HG03060 (cell line): ENCODE data around the gene TCF23.
"Not testable (repeated sequence)": the region's sequence is repeated elsewhere in the genome, so short reads cannot be mapped to it uniquely, and the experiment has no call there.

Source experiments
- ATAC-seq: cut with Tn5 transposase; IDR thresholded peaks from one replicate; pipeline ENCODE4 v1.9.1; 2021; ENCODE audit warnings: low read depth, moderate number of reproducible peaks; ENCODE audit not compliant: unreplicated experiment

The TCF23 gene

GRCh38 chr2:27148801-27149439 lies at the start of gene TCF23:
TSS of gene TCF23 (plus strand) at chr2:27149004. CDS start at chr2:27149134, 130 bp downstream.
- ATAC-seq = no peak

- no peak for ATAC-seq
Observed at GRCh38 chr2:27099334-27099955, 49.4 kb upstream of the TCF23 start.

GRCh38 chr2:27100036-27100435 lies 48.8 kb upstream of the TCF23 start:
- ATAC-seq = no peak

- no peak for ATAC-seq
Observed at GRCh38 chr2:27102329-27102728, 46.5 kb upstream of the TCF23 start.

GRCh38 chr2:27105981-27106380 lies 42.8 kb upstream of the TCF23 start:
- no peak for ATAC-seq

GRCh38 chr2:27108221-27108620 lies 40.6 kb upstream of the TCF23 start:
- ATAC-seq = no peak

- no peak for ATAC-seq
Observed at GRCh38 chr2:27109083-27109482, 39.7 kb upstream of the TCF23 start.

- not testable (repeated sequence) for ATAC-seq
Observed at GRCh38 chr2:27110603-27111352, 38.0 kb upstream of the TCF23 start.

- ATAC-seq = not testable (repeated sequence)
Observed at GRCh38 chr2:27111392-27112078, 37.3 kb upstream of the TCF23 start.

- ATAC-seq = no peak
Observed at GRCh38 chr2:27115519-27115918, 33.3 kb upstream of the TCF23 start.

GRCh38 chr2:27117995-27118524 lies 30.7 kb upstream of the TCF23 start:
- ATAC-seq = no peak

GRCh38 chr2:27118525-27119329 lies 30.1 kb upstream of the TCF23 start, which contains the start of gene CGREF1:
TSS of gene CGREF1 (minus strand) at chr2:27119128. CDS start at chr2:27104366, 14,762 bp downstream.
- ATAC-seq = no peak

- ATAC-seq = not testable (repeated sequence)
Observed at GRCh38 chr2:27119330-27119670, 29.5 kb upstream of the TCF23 start.

- no peak for ATAC-seq
Observed at GRCh38 chr2:27121906-27122305, 26.9 kb upstream of the TCF23 start.

- ATAC-seq = no peak
Observed at GRCh38 chr2:27122791-27123190, 26.0 kb upstream of the TCF23 start.

- no peak for ATAC-seq
Observed at GRCh38 chr2:27123302-27124150, 25.3 kb upstream of the TCF23 start, which contains the start of gene ABHD1. TSS of gene ABHD1 (plus strand) at chr2:27123815. CDS start at chr2:27123949, 134 bp downstream.

GRCh38 chr2:27125104-27125503 lies 23.7 kb upstream of the TCF23 start:
- no peak for ATAC-seq

- no peak for ATAC-seq
Observed at GRCh38 chr2:27126252-27126710, 22.5 kb upstream of the TCF23 start.
